Measurements from ENCODE around the gene CDK5RAP2. TPM values are rescaled to one million over a fixed set of nuclear protein-coding genes. Genes with fewer than 3 reads are reported as not detected.

Gene CDK5RAP2
- total and polyA plus RNA-seq, 2 donors (not counting 1 experiment from before 2014, with no cell fraction given): 17.7 to 48.6 TPM

DNA sequence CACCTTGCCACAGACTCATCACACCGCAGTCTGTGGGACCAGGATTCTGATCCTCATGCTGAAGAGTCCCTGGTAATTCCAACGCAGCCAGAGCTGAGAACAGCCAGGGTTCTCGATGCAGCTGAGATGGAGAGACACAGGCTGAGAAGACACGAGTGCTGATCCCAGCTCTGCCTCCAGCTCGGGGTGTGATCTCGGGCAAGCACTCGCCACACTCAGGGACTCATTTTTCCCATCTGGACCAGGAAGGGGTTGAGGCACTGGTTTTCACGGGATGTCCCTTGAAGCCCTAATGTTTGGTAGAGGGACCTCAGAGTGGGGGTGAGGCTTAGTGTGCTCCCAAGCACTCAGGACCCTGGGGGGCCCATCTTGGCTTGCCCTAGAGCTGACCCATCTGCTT is 200.4 kb downstream of the CDK5RAP2 start:
- no peaks in the 10 kb centered on the region for H3K79me2 ChIP-seq (ENCODE audit: control insufficient read depth, insufficient read depth, low read length)
- H3K27ac ChIP-seq (ENCODE audit: insufficient read depth, low read length): no peak overlapping the region
- no peak for DNase-seq (ENCODE audit: low read depth in 2 of 2)
- no peak overlapping the region for H2AFZ ChIP-seq (ENCODE audit: low read length)
- no peaks in the 10 kb centered on the region for H3K27me3 ChIP-seq (ENCODE audit: control insufficient read depth, insufficient read depth, low read length)
- H3K9ac ChIP-seq (ENCODE audit: insufficient read depth, low read length): no peak overlapping the region
- H4K20me1 ChIP-seq (ENCODE audit: control insufficient read depth, extremely low read depth, insufficient read depth, low read length): no peaks in the 10 kb centered on the region
- TF ChIP-seq, protein P1, sequence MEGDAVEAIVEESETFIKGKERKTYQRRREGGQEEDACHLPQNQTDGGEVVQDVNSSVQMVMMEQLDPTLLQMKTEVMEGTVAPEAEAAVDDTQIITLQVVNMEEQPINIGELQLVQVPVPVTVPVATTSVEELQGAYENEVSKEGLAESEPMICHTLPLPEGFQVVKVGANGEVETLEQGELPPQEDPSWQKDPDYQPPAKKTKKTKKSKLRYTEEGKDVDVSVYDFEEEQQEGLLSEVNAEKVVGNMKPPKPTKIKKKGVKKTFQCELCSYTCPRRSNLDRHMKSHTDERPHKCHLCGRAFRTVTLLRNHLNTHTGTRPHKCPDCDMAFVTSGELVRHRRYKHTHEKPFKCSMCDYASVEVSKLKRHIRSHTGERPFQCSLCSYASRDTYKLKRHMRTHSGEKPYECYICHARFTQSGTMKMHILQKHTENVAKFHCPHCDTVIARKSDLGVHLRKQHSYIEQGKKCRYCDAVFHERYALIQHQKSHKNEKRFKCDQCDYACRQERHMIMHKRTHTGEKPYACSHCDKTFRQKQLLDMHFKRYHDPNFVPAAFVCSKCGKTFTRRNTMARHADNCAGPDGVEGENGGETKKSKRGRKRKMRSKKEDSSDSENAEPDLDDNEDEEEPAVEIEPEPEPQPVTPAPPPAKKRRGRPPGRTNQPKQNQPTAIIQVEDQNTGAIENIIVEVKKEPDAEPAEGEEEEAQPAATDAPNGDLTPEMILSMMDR (conservative IDR thresholded peaks at IDR 0.05 in 1 of 2, IDR thresholded peaks at IDR 0.05 in 1 of 2; ENCODE audit: low read depth in 1 of 2, low read length in 2 of 2): no peak
- TF ChIP-seq EZH2 (IDR thresholded peaks at IDR 0.05; ENCODE audit: low read length, missing control alignments): no peak
- H3K9me3 ChIP-seq (ENCODE audit: control insufficient read depth, insufficient read depth, low read depth, low read length): no peaks in the 10 kb centered on the region
- H3K4me1 ChIP-seq (ENCODE audit: control insufficient read depth, extremely low read depth, insufficient read depth, low read length): peaks cover 10% of the 10 kb centered on the region
- peaks cover 1% of the 10 kb centered on the region for H3K36me3 ChIP-seq (ENCODE audit: control insufficient read depth, insufficient read depth, low read length)
- no peak overlapping the region for H3K4me2 ChIP-seq (ENCODE audit: extremely low read depth, insufficient read depth, low read length)
- H3K4me3 ChIP-seq (replicated peaks in 1 of 4; ENCODE audit: control extremely low read depth in 1 of 4, insufficient read depth in 1 of 4, low read depth in 3 of 4, low read length in 4 of 4): no peak overlapping the region

DNA sequence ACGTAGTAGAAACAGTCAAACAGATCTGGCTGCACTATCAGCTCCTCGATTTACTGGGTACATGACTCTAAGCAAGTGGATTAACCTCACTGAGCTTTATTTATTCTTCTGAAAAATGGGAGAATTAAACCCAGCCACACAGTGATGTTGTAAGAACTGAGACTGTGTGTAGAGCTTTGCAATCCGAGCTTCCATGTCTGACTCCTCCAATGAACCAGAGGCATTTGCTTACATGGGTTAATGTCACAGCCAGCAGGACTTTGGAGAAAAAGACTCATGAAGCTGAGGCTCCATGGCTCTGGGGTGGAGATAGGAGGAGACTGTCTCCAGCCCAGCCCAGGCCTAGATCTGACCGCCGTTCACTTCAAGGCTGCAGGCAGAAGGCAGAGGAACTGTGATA is 201.3 kb downstream of the CDK5RAP2 start:
- H3K27me3 ChIP-seq (ENCODE audit: control insufficient read depth, insufficient read depth, low read length): no peaks in the 10 kb centered on the region
- no peak for DNase-seq (ENCODE audit: low read depth in 2 of 2)

DNA sequence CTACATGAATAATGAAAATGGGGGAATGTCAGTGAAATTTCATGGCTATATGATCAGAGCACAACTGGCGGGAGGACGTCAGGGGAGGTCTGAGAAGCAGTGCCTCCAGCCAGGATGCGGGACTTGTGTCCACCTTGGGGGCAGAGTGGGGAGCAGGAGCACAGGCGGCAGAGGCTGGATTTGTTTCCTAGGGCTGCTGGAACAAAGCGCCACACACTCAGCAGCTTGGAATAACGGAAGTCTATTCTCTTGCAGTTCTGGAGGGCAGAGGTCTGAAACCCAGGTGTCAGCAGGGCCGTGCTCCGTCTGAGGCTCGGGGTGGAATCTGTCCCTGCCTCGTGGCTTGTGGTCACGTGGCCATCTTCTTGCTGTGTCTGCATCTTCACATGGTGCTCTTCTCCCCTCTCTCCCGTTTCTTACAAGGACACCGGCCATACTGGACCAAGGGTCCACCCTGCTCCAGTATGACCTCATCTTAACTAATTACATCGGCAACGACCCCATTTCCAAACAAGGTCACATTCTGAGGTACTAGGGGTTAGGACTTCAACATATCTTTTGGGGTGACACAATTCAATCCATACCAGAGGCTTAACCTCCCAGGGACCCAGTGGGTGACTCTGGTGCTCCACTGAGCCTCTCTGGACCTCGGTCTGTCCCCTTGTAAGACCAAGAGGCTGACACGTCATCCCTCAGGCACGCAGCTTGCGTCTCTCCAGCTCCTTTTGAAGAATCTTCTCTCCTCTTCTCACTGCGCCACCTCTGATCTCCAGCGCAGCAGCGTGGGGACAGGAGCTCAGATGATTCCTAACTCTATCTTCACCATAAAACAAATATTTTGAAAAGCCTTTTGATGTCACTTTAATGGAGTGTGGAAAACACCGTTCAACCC is 202.5 kb downstream of the CDK5RAP2 start:
- Histone ChIP-seq H4K20me1 (ENCODE audit: control insufficient read depth, extremely low read depth, insufficient read depth, low read length) (no peaks in the 10 kb centered on the region), H3K79me2 (ENCODE audit: control insufficient read depth, insufficient read depth, low read length) (no peaks in the 10 kb centered on the region), H3K9ac (ENCODE audit: insufficient read depth, low read length) (no peak overlapping the region), H3K27ac (ENCODE audit: insufficient read depth, low read length) (peak overlapping the region; percentile 1), H2AFZ (ENCODE audit: low read length) (no peak overlapping the region), H3K27me3 (ENCODE audit: control insufficient read depth, insufficient read depth, low read length) (no peaks in the 10 kb centered on the region), H3K4me1 (ENCODE audit: control insufficient read depth, extremely low read depth, insufficient read depth, low read length) (peaks cover 10% of the 10 kb centered on the region), H3K4me3 (replicated peaks in 1 of 4; ENCODE audit: control extremely low read depth in 1 of 4, insufficient read depth in 1 of 4, low read depth in 3 of 4, low read length in 4 of 4) (no peak overlapping the region), H3K4me2 (ENCODE audit: extremely low read depth, insufficient read depth, low read length) (no peak overlapping the region), H3K36me3 (ENCODE audit: control insufficient read depth, insufficient read depth, low read length) (no peaks in the 10 kb centered on the region), H3K9me3 (ENCODE audit: control insufficient read depth, insufficient read depth, low read depth, low read length) (no peaks in the 10 kb centered on the region)
- DNase-seq (ENCODE audit: low read depth in 2 of 2): peak; percentile 52 to 80
- TF ChIP-seq EZH2 (IDR thresholded peaks at IDR 0.05; ENCODE audit: low read length, missing control alignments): no peak
- TF ChIP-seq, protein P1 (conservative IDR thresholded peaks at IDR 0.05 in 1 of 2, IDR thresholded peaks at IDR 0.05 in 1 of 2; ENCODE audit: low read depth in 1 of 2, low read length in 2 of 2): no peak

More for the DNA sequence above, 201.3 kb downstream of the CDK5RAP2 start:
- Histone ChIP-seq H4K20me1 (ENCODE audit: control insufficient read depth, extremely low read depth, insufficient read depth, low read length) (no peaks in the 10 kb centered on the region), H2AFZ (ENCODE audit: low read length) (no peak overlapping the region), H3K4me2 (ENCODE audit: extremely low read depth, insufficient read depth, low read length) (no peak overlapping the region), H3K9ac (ENCODE audit: insufficient read depth, low read length) (no peak overlapping the region), H3K4me1 (ENCODE audit: control insufficient read depth, extremely low read depth, insufficient read depth, low read length) (peaks cover 10% of the 10 kb centered on the region), H3K9me3 (ENCODE audit: control insufficient read depth, insufficient read depth, low read depth, low read length) (no peaks in the 10 kb centered on the region), H3K27ac (ENCODE audit: insufficient read depth, low read length) (no peak overlapping the region), H3K79me2 (ENCODE audit: control insufficient read depth, insufficient read depth, low read length) (no peaks in the 10 kb centered on the region), H3K36me3 (ENCODE audit: control insufficient read depth, insufficient read depth, low read length) (no peaks in the 10 kb centered on the region), H3K4me3 (replicated peaks in 1 of 4; ENCODE audit: control extremely low read depth in 1 of 4, insufficient read depth in 1 of 4, low read depth in 3 of 4, low read length in 4 of 4) (no peak overlapping the region)
- TF ChIP-seq, protein P1 (conservative IDR thresholded peaks at IDR 0.05 in 1 of 2, IDR thresholded peaks at IDR 0.05 in 1 of 2; ENCODE audit: low read depth in 1 of 2, low read length in 2 of 2): no peak
- TF ChIP-seq EZH2 (IDR thresholded peaks at IDR 0.05; ENCODE audit: low read length, missing control alignments): no peak

All from fibroblast of lung (primary cell).